Measurements from ENCODE around the gene CHST9.

DNA sequence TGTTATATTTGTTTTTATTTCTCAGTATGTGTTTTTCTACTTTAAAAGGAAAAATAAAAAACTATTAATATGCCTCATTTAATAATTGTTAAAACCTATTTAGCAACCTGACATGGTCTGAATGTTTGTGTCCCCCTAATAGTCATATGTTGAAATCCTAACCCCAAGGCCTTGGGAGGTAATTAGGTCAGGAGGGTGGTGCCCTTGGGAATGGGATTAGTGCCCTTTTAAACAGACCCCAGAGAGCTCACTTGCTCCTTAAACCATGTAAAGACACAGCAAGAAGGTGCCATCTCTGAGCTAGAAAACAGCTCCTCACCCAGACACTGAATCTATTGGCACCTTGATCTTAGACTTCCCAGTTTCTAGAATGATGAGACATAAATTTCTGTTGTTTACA, 71.8 kb downstream of the CHST9 start:
- no peak for TF ChIP-seq EZH2 (IDR thresholded peaks at IDR 0.05; ENCODE audit: borderline replicate concordance, low read depth, low read length, severe bottlenecking)
- TF ChIP-seq, protein P1, sequence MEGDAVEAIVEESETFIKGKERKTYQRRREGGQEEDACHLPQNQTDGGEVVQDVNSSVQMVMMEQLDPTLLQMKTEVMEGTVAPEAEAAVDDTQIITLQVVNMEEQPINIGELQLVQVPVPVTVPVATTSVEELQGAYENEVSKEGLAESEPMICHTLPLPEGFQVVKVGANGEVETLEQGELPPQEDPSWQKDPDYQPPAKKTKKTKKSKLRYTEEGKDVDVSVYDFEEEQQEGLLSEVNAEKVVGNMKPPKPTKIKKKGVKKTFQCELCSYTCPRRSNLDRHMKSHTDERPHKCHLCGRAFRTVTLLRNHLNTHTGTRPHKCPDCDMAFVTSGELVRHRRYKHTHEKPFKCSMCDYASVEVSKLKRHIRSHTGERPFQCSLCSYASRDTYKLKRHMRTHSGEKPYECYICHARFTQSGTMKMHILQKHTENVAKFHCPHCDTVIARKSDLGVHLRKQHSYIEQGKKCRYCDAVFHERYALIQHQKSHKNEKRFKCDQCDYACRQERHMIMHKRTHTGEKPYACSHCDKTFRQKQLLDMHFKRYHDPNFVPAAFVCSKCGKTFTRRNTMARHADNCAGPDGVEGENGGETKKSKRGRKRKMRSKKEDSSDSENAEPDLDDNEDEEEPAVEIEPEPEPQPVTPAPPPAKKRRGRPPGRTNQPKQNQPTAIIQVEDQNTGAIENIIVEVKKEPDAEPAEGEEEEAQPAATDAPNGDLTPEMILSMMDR (IDR thresholded peaks at IDR 0.05; ENCODE audit: borderline replicate concordance, extremely low read depth, low read length, poor library complexity, severe bottlenecking) = no peak

All from DND-41 (cell line).